IMR-90 (cell line): ENCODE measurements around the gene NAGS. TPM values are rescaled to one million over a fixed set of nuclear protein-coding genes. Genes with fewer than 3 reads are reported as not detected.

Source experiments
- ATAC-seq: fragments of 200-7000 bp; cut with Tn5 transposase; 2 replicates; pipeline ENCODE4 v1.9.1; 2020; ENCODE audit warnings: low read depth, mild to moderate bottlenecking, moderate library complexity
- BruUV-seq: library from RNA; stranded (reverse); fragments of 400-500 nt; replicated peaks from 2 replicates; lab custom pipeline; 2021; lab: Mats Ljungman, UMichigan
- CTCF ChIA-PET: fragments of 300-600 bp; formaldehyde crosslinking; extraction: SDS; loops from one replicate; lab custom pipeline; 2021; ENCODE audit warnings: antibody characterized with exemption; lab: Yijun Ruan, JAX
- POLR2A ChIA-PET: fragments of 300-600 bp; sonication (Branson Sonifier 250); formaldehyde crosslinking; loops from one replicate; lab custom pipeline; 2022; ENCODE audit warnings: antibody characterized with exemption; ENCODE audit not compliant: unreplicated experiment; lab: Charles Lee
- DNase-seq: peaks from one replicate; pipeline ENCODE4 v3.0.0; 2013
- H2AFZ ChIP-seq: replicated peaks from 2 replicates; pipeline ENCODE3; 2013; ENCODE audit warnings: low read length, mild to moderate bottlenecking; ENCODE audit not compliant: poor library complexity
- H2AK5ac ChIP-seq: 2 replicates; pipeline ENCODE4 v1.6.1; 2013; ENCODE audit warnings: low read depth, low read length, inconsistent platforms
- H2AK9ac ChIP-seq: replicated peaks from 2 replicates; pipeline ENCODE3; 2013; ENCODE audit warnings: mild to moderate bottlenecking, low read depth, low read length, moderate library complexity; ENCODE audit not compliant: poor library complexity
- H2BK120ac ChIP-seq: 2 replicates; pipeline ENCODE4 v1.6.1; 2013; ENCODE audit warnings: low read depth, low read length, inconsistent platforms
- H2BK15ac ChIP-seq: 3 replicates; pipeline ENCODE4 v1.6.1; 2013; ENCODE audit warnings: low read depth, low read length, inconsistent platforms
- H2BK20ac ChIP-seq: 2 replicates; pipeline ENCODE4 v1.6.1; 2013; ENCODE audit warnings: low read depth, mild to moderate bottlenecking, inconsistent platforms, low read length, moderate library complexity
- H2BK5ac ChIP-seq: 2 replicates; pipeline ENCODE4 v1.6.1; 2013; ENCODE audit warnings: mild to moderate bottlenecking, low read depth, low read length, inconsistent platforms; ENCODE audit not compliant: poor library complexity, severe bottlenecking
- H3K14ac ChIP-seq: replicated peaks from 2 replicates; pipeline ENCODE4 v1.6.1; 2013; ENCODE audit warnings: low read depth, low read length, inconsistent platforms
- H3K18ac ChIP-seq: 2 replicates; pipeline ENCODE4 v1.6.1; 2013; ENCODE audit warnings: low read depth, low read length, control low read depth
- H3K23ac ChIP-seq: 2 replicates; pipeline ENCODE4 v1.6.1; 2013; ENCODE audit warnings: low read depth, low read length, inconsistent platforms
- H3K27ac ChIP-seq: 2 replicates; pipeline ENCODE4 v1.5.1; 2013; ENCODE audit warnings: mild to moderate bottlenecking, control low read depth, low read length; ENCODE audit not compliant: insufficient read depth
- H3K27me3 ChIP-seq: 2 replicates; pipeline ENCODE4 v1.6.1; 2013; ENCODE audit warnings: low read length; ENCODE audit not compliant: control insufficient read depth, insufficient read depth
- H3K36me3 ChIP-seq: 2 replicates; pipeline ENCODE4 v1.6.1; 2013; ENCODE audit warnings: low read length, mixed read lengths; ENCODE audit not compliant: control insufficient read depth, insufficient read depth
- H3K4ac ChIP-seq: 2 replicates; pipeline ENCODE4 v1.6.1; 2013; ENCODE audit warnings: low read depth, low read length, inconsistent platforms
- H3K4me1 ChIP-seq: 2 replicates; pipeline ENCODE4 v1.6.1; 2013; ENCODE audit warnings: low read length, mixed read lengths; ENCODE audit not compliant: control insufficient read depth, insufficient read depth
- H3K4me2 ChIP-seq: 2 replicates; pipeline ENCODE4 v1.6.1; 2013; ENCODE audit warnings: low read depth, mild to moderate bottlenecking, control low read depth, low read length, moderate library complexity
- H3K4me3 ChIP-seq: 2 replicates; pipeline ENCODE4 v1.5.1; 2013; ENCODE audit warnings: low read depth, mild to moderate bottlenecking, control low read depth, low read length, moderate library complexity; ENCODE audit not compliant: insufficient read depth
- H3K56ac ChIP-seq: 2 replicates; pipeline ENCODE4 v1.6.1; 2013; ENCODE audit warnings: low read length, inconsistent platforms; ENCODE audit not compliant: insufficient read depth; ENCODE audit errors: extremely low read depth
- H3K79me1 ChIP-seq, 2 experiments: 2 replicates each; pipeline ENCODE4 v1.6.1; 2013; ENCODE audit warnings: low read length in 2 of 2, inconsistent platforms in 1 of 2, low read depth in 1 of 2
- H3K9ac ChIP-seq: 2 replicates; pipeline ENCODE4 v1.6.1; 2013; ENCODE audit warnings: low read depth, low read length, control low read depth
- H3K9me1 ChIP-seq: 2 replicates; pipeline ENCODE4 v1.6.1; 2013; ENCODE audit warnings: low read length, inconsistent platforms; ENCODE audit not compliant: insufficient read depth
- H3K9me3 ChIP-seq: 2 replicates; pipeline ENCODE4 v1.6.1; 2013; ENCODE audit warnings: low read length; ENCODE audit not compliant: control insufficient read depth, insufficient read depth
- H4K20me1 ChIP-seq: 2 replicates; pipeline ENCODE4 v1.6.1; 2013; ENCODE audit warnings: low read length, inconsistent platforms; ENCODE audit not compliant: insufficient read depth
- H4K5ac ChIP-seq: 2 replicates; pipeline ENCODE4 v1.6.1; 2013; ENCODE audit warnings: mild to moderate bottlenecking, low read depth, low read length, control low read depth
- H4K8ac ChIP-seq, 2 experiments: 2 replicates each; pipeline ENCODE4 v1.6.1; 2013; ENCODE audit warnings: low read depth in 2 of 2, low read length in 2 of 2, control low read depth in 1 of 2, inconsistent platforms in 1 of 2
- H4K91ac ChIP-seq: 2 replicates; pipeline ENCODE4 v1.6.1; 2013; ENCODE audit warnings: low read depth, low read length, inconsistent platforms; ENCODE audit not compliant: insufficient read depth
- CHD1 ChIP-seq: IDR thresholded peaks from 2 replicates; pipeline ENCODE4 v1.6.1; 2012; ENCODE audit warnings: low read depth, low read length, improper control_type of control experiment
- ELK1 ChIP-seq: fragments of 150-350 bp; IDR thresholded peaks from 2 replicates; pipeline ENCODE4 v1.6.1; 2016; ENCODE audit warnings: low read depth, mild to moderate bottlenecking, low read length, moderate library complexity, borderline replicate concordance
- NFE2L2 ChIP-seq: fragments of 150-350 bp; IDR thresholded peaks from 2 replicates; pipeline ENCODE4 v1.6.1; 2016; ENCODE audit warnings: low read depth, mild to moderate bottlenecking, low read length
- RFX5 ChIP-seq: IDR thresholded peaks from 2 replicates; pipeline ENCODE4 v1.8.0; 2012; ENCODE audit warnings: low read depth, mild to moderate bottlenecking, low read length, moderate library complexity
- SMC3 ChIP-seq: fragments of 150-350 bp; IDR thresholded peaks from 2 replicates; pipeline ENCODE4 v1.6.1; 2016; ENCODE audit warnings: low read depth, mild to moderate bottlenecking, antibody characterized with exemption, low read length, moderate library complexity
- WGBS, 2 experiments: methylation state at CpG; one replicate each; pipeline versions ENCODE4 v1.1.5 to v1.1.7; 2013; ENCODE audit warnings: missing lambda C conversion rate in 2 of 2; ENCODE audit not compliant: insufficient read length in 1 of 2; ENCODE audit errors: extremely low coverage in 2 of 2; 5-methylcytosine and 5-hydroxymethylcytosine counted together
- dilution Hi-C: fragments of 300-500 bp; cut with HindIII; formaldehyde crosslinking; loops from one replicate; pipeline ENCODE4 v1.14.3; 2018; ENCODE audit warnings: low sequenced_read_pairs; ENCODE audit not compliant: unreplicated experiment
- in situ Hi-C: fragments of 300-500 bp; cut with MboI; formaldehyde crosslinking; loops from 3 replicates; pipeline ENCODE4 v1.14.3; 2019; ENCODE audit warnings: low sequenced_read_pairs, inconsistent platforms, mixed read lengths
- intact Hi-C: fragments of 100-400 bp; cut with micrococcal nuclease; formaldehyde crosslinking; loops from 2 replicates; pipeline ENCODE4 v1.10.0; 2022
- polyA plus RNA-seq, 3 experiments: library from polyadenylated mRNA; depleted of rRNA; stranded (reverse); fragments of >200 nt; gene quantifications; 2 replicates each; pipeline ENCODE4 v1.2.3, GENCODE V29; 2012; ENCODE audit warnings: low replicate concordance in 1 of 3
- total RNA-seq: library from RNA; depleted of rRNA; stranded (reverse); fragments of >200 nt; gene quantifications from 2 replicates; pipeline ENCODE4 v1.2.3, GENCODE V29; 2012

The NAGS gene
- total and polyA plus RNA-seq, 2 of the 4 experiments (the other 2 are of a cell fraction) = 0.54 to 0.99 TPM

DNA sequence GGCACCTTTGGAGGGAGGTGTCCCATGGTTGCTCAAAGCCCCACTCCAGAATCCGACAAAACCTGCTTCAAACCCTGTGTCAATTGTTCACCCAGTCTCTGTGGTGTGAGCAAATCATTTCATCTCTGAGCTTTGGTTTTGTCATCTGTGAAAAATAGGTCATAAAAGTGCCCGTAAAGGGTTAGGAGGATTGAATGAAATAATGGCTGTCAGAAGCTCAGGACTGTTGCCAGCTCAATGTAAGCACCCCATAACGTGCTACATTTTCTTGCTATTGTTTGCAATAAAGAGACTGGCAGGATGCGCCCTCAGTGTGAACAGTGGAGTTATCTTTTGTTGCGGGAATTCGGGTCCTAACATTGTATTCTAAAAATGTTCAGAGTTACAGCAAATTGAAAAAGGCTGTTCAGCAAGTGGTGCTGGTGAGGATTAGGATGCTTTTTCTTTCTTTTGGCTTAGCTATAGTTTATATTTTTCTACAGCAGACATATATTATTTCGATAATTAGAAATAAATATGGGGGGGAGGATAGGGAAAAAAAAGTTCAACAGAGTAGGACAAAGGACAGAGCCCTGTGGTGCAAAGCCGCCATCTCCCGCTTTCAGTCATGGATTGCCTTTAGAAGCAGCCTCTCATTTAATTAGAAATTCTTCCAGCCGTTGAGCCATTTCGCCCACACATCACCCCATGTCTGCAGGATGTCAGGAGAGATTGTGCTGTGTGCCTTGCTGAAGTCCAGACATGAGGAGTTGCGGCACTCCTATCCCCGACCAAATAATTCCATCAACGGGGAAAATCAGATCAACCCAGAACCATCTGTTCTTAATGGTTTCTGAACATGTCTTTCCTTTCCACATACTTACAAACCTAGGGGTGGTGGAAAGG lies 29.8 kb upstream of the NAGS start (continued):
- no peak for TF ChIP-seq ELK1

DNA sequence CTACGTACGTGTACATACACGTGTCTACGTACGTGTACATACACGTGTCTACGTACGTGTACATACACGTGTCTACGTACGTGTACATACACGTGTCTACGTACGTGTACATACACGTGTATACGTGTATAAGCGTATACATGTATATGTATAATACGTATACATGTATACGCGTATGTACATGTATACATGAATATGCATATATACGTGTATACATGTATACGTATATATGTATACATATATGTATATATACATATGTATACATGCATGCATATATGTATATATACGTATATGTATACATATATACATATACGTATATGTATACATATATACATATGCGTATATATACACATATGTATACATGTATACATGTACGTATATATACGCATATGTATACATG lies 28.5 kb upstream of the NAGS start:
- H2BK15ac ChIP-seq = no peak overlapping the region
- no peak overlapping the region for H4K8ac ChIP-seq
- no peak for DNase-seq
- BruUV-seq = no TSS peak
- H3K4me3 ChIP-seq = no peak overlapping the region
- ChIA-PET CTCF (no interaction called here), POLR2A (no interaction called here)
- no peak for ATAC-seq
- no peak for TF ChIP-seq NFE2L2
- TF ChIP-seq CHD1 = no peak
- TF ChIP-seq SMC3 = no peak
- no peak for TF ChIP-seq RFX5
- no peak overlapping the region for H3K23ac ChIP-seq
- no peak overlapping the region for H3K9ac ChIP-seq
- no peak overlapping the region for H3K14ac ChIP-seq
- H3K27me3 ChIP-seq = peaks cover 44% of the 10 kb centered on the region
- H3K9me3 ChIP-seq = no peaks in the 10 kb centered on the region
- H2BK5ac ChIP-seq = no peak overlapping the region
- dilution Hi-C loops (no loop called here), intact Hi-C loops (no loop called here), in situ Hi-C loops (no loop called here)
- no peaks in the 10 kb centered on the region for H3K4me1 ChIP-seq
- no peak overlapping the region for H3K56ac ChIP-seq
- no peak overlapping the region for H3K4me2 ChIP-seq
- no peak overlapping the region for H2BK120ac ChIP-seq
- H2AK9ac ChIP-seq = no peak overlapping the region
- H2AFZ ChIP-seq = no peak overlapping the region
- H4K20me1 ChIP-seq = no peaks in the 10 kb centered on the region
- no peaks in the 10 kb centered on the region for H3K9me1 ChIP-seq
- H3K27ac ChIP-seq = no peak overlapping the region
- no peak overlapping the region for H3K4ac ChIP-seq
- no peaks in the 10 kb centered on the region for H3K79me1 ChIP-seq
- no peak overlapping the region for H3K18ac ChIP-seq
- no peak overlapping the region for H4K91ac ChIP-seq
- H3K36me3 ChIP-seq = no peaks in the 10 kb centered on the region
- no CpG with 5 or more reads among the region's 27 CpGs for WGBS, 2 experiments
- no peak overlapping the region for H2AK5ac ChIP-seq
- no peak overlapping the region for H4K5ac ChIP-seq
- H2BK20ac ChIP-seq = no peak overlapping the region
